ENCODE measurements around the gene SYNE4. TPM values are rescaled to one million over a fixed set of nuclear protein-coding genes. Genes with fewer than 3 reads are reported as not detected.

Gene SYNE4
- total and polyA plus RNA-seq, 9 of the 15 experiments (the other 6 are each of a cell fraction or from before 2014, with no cell fraction given), result 0.03 to 0.65 (median 0.29) TPM

GRCh38 chr19:36014012-36014924 lies 5.7 kb upstream of the SYNE4 start, which contains the start of gene ALKBH6 (continued):
- no peak for TF ChIP-seq MBD1 (CRISPR knock-in tag; IDR thresholded peaks at IDR 0.05)
- TF ChIP-seq, protein P1, sequence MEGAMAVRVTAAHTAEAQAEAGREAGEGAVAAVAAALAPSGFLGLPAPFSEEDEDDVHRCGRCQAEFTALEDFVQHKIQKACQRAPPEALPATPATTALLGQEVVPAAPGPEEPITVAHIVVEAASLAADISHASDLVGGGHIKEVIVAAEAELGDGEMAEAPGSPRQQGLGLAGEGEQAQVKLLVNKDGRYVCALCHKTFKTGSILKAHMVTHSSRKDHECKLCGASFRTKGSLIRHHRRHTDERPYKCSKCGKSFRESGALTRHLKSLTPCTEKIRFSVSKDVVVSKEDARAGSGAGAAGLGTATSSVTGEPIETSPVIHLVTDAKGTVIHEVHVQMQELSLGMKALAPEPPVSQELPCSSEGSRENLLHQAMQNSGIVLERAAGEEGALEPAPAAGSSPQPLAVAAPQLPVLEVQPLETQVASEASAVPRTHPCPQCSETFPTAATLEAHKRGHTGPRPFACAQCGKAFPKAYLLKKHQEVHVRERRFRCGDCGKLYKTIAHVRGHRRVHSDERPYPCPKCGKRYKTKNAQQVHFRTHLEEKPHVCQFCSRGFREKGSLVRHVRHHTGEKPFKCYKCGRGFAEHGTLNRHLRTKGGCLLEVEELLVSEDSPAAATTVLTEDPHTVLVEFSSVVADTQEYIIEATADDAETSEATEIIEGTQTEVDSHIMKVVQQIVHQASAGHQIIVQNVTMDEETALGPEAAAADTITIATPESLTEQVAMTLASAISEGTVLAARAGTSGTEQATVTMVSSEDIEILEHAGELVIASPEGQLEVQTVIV (CRISPR knock-in tag; IDR thresholded peaks at IDR 0.05; ENCODE audit: borderline replicate concordance), result no peak
- TF ChIP-seq RAD51 (IDR thresholded peaks at IDR 0.05; ENCODE audit: borderline replicate concordance, low read depth), result no peak
- no peak for TF ChIP-seq PTRF (tag; IDR thresholded peaks at IDR 0.05)
- no peak for TF ChIP-seq TRIM25 (IDR thresholded peaks at IDR 0.05; ENCODE audit: borderline replicate concordance)
- peak; percentile 55; the same call in 1 of the 2 replicates for TF ChIP-seq MXI1 (IDR thresholded peaks at IDR 0.05; ENCODE audit: low read depth, low read length)
- TF ChIP-seq, protein P2, sequence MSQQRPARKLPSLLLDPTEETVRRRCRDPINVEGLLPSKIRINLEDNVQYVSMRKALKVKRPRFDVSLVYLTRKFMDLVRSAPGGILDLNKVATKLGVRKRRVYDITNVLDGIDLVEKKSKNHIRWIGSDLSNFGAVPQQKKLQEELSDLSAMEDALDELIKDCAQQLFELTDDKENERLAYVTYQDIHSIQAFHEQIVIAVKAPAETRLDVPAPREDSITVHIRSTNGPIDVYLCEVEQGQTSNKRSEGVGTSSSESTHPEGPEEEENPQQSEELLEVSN (IDR thresholded peaks at IDR 0.05; ENCODE audit: borderline replicate concordance in 1 of 2, extremely low read depth in 1 of 2, insufficient read depth in 1 of 2, insufficient read length in 1 of 2, low read depth in 1 of 2, low read length in 1 of 2, poor library complexity in 1 of 2, severe bottlenecking in 1 of 2), result peak; percentile 64 to 82
- peak; percentile 88 for TF ChIP-seq PHF20 (IDR thresholded peaks at IDR 0.05; ENCODE audit: partially characterized antibody)
- TF ChIP-seq NCOA4 (IDR thresholded peaks at IDR 0.05; ENCODE audit: partially characterized antibody), result no peak
- no peak for TF ChIP-seq ZNF79 (CRISPR knock-in tag; IDR thresholded peaks at IDR 0.05; ENCODE audit: low read depth)
- no peak for TF ChIP-seq HOXB6 (CRISPR knock-in tag; IDR thresholded peaks at IDR 0.05; ENCODE audit: borderline replicate concordance)
- TF ChIP-seq STAT6 (CRISPR knock-in tag; IDR thresholded peaks at IDR 0.05), result no peak
- TF ChIP-seq MTA2 (IDR thresholded peaks at IDR 0.05; ENCODE audit: low read depth), result no peak
- no peak for TF ChIP-seq CC2D1A (IDR thresholded peaks at IDR 0.05)
- no peak for TF ChIP-seq PCBP1 (IDR thresholded peaks at IDR 0.05; ENCODE audit: low read depth, low read length, poor library complexity, severe bottlenecking)

Data from K562 (cell line).